Measurements from ENCODE around the gene COL5A1. TPM values are rescaled to one million over a fixed set of nuclear protein-coding genes. Genes with fewer than 3 reads are reported as not detected.

COL5A1 gene
- total RNA-seq, 1 donor from 2014 or later = 19.8 TPM

GRCh38 chr9:134830926-134831720, 189.5 kb downstream of the COL5A1 start:
- Mint-ChIP-seq H3K4me3 (ENCODE audit: low read depth) (no peak overlapping the region), H3K36me3 (ENCODE audit: insufficient read depth) (no peaks in the 10 kb centered on the region), H3K27me3 (no peaks in the 10 kb centered on the region), H3K4me1 (ENCODE audit: low read depth) (no peaks in the 10 kb centered on the region), H3K27ac (no peak overlapping the region), H3K9me3 (ENCODE audit: low read depth) (no peaks in the 10 kb centered on the region)
- no peak for DNase-seq (ENCODE audit: low spot score, unreplicated experiment)
- no peak for TF ChIP-seq CTCF (IDR thresholded peaks at IDR 0.05; ENCODE audit: unreplicated experiment)

GRCh38 chr9:134832471-134832870, 190.9 kb downstream of the COL5A1 start:
- DNase-seq (ENCODE audit: low spot score, unreplicated experiment) = no peak
- TF ChIP-seq CTCF (IDR thresholded peaks at IDR 0.05; ENCODE audit: unreplicated experiment) = no peak
- no peaks in the 10 kb centered on the region for H3K36me3 Mint-ChIP-seq (ENCODE audit: insufficient read depth)
- no peaks in the 10 kb centered on the region for H3K4me1 Mint-ChIP-seq (ENCODE audit: low read depth)
- no peak overlapping the region for H3K27ac Mint-ChIP-seq
- H3K27me3 Mint-ChIP-seq = no peaks in the 10 kb centered on the region
- no peak overlapping the region for H3K4me3 Mint-ChIP-seq (ENCODE audit: low read depth)
- no peaks in the 10 kb centered on the region for H3K9me3 Mint-ChIP-seq (ENCODE audit: low read depth)

DNA sequence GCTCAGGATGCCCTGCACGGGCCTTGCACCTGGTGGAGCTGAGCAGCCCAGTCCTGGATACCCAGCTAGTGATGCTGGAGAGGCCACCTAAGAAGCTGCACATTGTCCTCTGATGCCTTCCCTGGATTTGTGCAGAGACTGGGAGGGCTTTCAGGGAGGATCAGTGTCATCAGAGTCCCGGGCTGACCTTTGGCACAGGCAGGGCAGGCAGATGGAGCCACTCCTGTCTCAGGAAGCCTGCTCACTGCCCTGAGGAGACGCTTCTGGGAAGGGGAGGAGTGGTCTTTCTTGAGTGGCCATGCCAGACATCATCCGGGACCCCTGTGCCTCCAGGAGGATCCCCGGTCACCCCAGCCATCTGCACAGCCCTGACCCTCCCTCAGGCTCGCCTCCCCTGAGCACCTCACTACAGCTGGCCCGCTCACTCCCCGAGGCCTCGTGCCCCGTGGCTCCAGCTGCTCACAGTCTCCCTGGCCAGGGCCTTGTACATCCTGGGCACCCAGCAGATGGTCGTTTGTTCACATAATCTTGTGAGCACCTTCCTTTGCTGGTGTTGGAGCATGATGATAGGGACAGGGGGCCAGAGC, 191.8 kb downstream of the COL5A1 start:
- Mint-ChIP-seq H3K4me1 (ENCODE audit: low read depth) (no peaks in the 10 kb centered on the region), H3K27me3 (no peaks in the 10 kb centered on the region), H3K9me3 (ENCODE audit: low read depth) (no peaks in the 10 kb centered on the region), H3K36me3 (ENCODE audit: insufficient read depth) (no peaks in the 10 kb centered on the region), H3K4me3 (ENCODE audit: low read depth) (no peak overlapping the region), H3K27ac (no peak overlapping the region)
- TF ChIP-seq CTCF (IDR thresholded peaks at IDR 0.05; ENCODE audit: unreplicated experiment) = no peak
- no peak for DNase-seq (ENCODE audit: low spot score, unreplicated experiment)

- no peaks in the 10 kb centered on the region for H3K36me3 Mint-ChIP-seq (ENCODE audit: insufficient read depth)
- no peak overlapping the region for H3K4me3 Mint-ChIP-seq (ENCODE audit: low read depth)
- H3K27me3 Mint-ChIP-seq = no peaks in the 10 kb centered on the region
- no peak for DNase-seq (ENCODE audit: low spot score, unreplicated experiment)
- H3K27ac Mint-ChIP-seq = no peak overlapping the region
- no peak for TF ChIP-seq CTCF (IDR thresholded peaks at IDR 0.05; ENCODE audit: unreplicated experiment)
- no peaks in the 10 kb centered on the region for H3K9me3 Mint-ChIP-seq (ENCODE audit: low read depth)
- no peaks in the 10 kb centered on the region for H3K4me1 Mint-ChIP-seq (ENCODE audit: low read depth)
These were observed 192.8 kb downstream of the COL5A1 start for GRCh38 chr9:134834217-134834956.

DNA sequence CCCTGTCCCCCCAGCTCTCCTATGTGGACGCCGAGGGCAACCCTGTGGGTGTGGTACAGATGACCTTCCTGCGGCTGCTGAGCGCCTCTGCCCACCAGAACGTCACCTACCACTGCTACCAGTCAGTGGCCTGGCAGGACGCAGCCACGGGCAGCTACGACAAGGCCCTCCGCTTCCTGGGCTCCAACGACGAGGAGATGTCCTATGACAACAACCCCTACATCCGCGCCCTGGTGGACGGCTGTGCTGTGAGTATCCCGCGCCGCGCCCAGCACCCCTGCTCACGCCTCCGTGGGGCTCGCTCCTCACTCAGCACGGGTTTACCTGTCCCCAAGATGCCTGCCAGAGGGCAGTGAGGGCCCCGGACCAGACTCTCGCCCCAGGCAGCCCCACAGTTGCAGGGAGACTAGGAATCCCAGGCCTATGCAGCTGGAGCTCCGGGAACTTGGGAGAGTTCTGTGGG, 193.4 kb downstream of the COL5A1 start:
- Mint-ChIP-seq H3K9me3 (ENCODE audit: low read depth) (no peaks in the 10 kb centered on the region), H3K4me1 (ENCODE audit: low read depth) (no peaks in the 10 kb centered on the region), H3K27me3 (no peaks in the 10 kb centered on the region), H3K27ac (no peak overlapping the region), H3K4me3 (ENCODE audit: low read depth) (no peak overlapping the region), H3K36me3 (ENCODE audit: insufficient read depth) (no peaks in the 10 kb centered on the region)
- DNase-seq (ENCODE audit: low spot score, unreplicated experiment) = no peak
- no peak for TF ChIP-seq CTCF (IDR thresholded peaks at IDR 0.05; ENCODE audit: unreplicated experiment)
